ENCODE measurements around the gene FLNC.

The FLNC gene

DNA sequence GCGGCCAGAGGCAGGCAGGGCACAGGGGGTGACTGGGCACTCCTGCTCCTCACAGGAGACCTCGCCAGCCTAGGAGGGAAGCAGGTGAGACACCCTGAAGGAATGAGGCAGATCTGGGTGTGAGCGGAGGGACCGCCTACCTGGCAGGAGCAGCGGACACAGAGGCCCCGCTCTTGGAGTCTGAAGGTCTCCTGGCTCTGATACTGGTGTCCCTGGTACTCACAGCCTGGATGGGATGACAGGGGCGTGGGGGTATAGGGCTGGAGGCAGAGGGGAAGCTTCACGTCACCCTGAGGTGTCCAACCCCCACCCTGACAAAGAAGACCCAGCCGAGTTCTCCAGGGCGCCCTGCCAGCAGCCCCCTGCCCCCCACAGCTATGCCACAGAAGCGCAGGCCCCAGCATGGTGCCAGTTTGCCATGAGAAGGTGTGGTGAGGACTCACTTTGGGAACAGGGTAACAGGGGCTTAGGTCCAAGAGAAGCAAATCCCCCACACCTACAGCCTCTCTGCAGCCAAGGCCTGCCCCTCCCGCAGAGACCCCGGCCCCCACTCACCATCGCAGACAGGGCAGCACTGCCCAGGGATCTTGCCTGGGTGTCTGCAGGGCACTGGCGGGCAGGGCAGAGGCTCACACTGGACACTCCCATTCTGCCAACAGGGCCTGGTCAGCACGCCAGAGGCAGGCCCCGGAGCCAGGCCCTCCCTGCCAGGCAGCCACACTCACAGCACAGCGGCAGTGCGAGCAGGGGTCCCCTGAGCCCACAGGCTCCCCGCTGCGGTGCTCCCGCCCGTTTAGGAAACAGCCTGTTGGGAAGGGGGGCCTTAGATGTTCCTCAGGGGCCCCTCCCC lies 63.3 kb downstream of the FLNC start:
- no peak for DNase-seq (ENCODE audit: low read depth in 2 of 2)

DNA sequence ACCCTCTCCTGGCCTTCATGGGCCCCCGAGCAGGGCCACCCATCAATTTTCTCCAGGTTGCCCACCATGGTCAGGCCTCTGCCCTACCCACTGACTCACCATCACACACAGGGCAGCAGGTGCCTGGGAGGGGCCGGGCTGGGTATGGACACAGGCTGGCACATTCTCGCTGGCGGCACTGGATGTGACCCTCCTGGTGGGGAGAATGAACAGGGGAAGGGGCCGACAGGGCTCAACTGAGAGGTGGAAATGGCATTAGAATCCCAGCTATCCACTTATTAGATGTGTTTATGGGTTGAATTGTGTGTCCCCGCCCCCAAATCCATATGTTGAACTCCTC lies 63.9 kb downstream of the FLNC start:
- DNase-seq (ENCODE audit: low read depth in 2 of 2) = no peak

GRCh38 chr7:128895320-128895719 lies 65.1 kb downstream of the FLNC start:
- DNase-seq (ENCODE audit: low read depth in 2 of 2) = no peak

DNA sequence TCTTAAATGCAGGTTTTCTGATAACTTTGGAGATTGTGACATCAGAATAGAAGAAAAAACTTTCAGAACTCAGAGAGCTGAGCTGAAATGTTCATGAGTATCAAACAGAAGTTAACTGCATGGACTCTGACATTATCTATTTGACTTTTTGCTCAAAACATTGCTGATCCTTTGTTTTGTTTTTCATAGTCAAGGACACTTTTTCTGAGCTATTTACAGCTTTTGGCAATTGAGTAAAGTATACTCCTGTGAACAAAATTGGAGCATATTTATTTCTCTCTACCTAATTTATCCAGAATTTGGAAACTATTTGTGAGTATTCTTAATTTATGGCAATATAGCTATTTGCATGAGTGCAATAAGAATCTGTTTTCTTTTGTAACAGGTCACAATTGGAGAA lies 69.2 kb downstream of the FLNC start:
- DNase-seq (ENCODE audit: low read depth in 2 of 2) = no peak

- no peak for DNase-seq (ENCODE audit: low read depth in 2 of 2)
Measured at GRCh38 chr7:128900237-128900636, 70.0 kb downstream of the FLNC start.

DNA sequence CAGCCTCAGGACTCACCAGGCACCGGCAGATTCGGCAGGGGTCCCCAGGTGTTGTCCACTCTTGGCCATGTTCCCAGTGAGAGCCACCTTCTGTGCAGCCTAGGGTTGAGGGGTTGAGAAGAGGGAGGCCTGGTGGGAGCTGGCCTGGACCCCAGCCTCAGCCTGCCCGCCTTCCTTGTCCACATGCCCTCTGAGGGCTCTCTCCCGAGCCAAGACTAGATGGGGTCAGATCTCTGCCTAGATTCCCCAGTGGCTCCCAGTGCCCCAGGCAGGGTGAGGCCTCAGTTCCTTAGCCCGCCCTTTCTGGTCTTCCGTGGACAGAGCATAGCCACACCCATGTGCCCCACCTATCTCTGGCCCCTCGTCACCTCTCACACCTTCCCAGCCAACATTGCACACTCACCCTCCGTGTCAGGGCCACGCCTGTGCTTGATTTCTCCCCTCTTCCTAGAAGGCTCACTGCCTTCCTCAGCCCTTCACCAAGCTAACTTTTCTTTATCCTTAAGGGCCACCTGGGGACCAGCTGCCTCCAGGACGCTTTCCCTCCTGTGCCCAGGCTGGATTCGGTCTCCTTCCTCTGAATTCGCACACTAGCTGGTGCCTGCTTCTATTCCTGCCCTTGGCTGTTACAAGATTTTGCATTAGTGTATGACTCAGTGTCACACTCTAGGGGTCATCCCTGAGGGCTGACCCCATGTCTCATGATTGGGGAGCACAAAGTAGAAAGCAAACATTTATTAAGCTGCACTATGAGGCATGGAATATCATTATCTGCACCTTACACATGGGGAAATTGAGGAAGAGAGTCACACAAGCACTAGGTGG lies 72.8 kb downstream of the FLNC start:
- DNase-seq (ENCODE audit: low read depth in 2 of 2) = no peak

- no peak for DNase-seq (ENCODE audit: low read depth in 2 of 2)
Measured at GRCh38 chr7:128903621-128904361, 73.6 kb downstream of the FLNC start.

DNA sequence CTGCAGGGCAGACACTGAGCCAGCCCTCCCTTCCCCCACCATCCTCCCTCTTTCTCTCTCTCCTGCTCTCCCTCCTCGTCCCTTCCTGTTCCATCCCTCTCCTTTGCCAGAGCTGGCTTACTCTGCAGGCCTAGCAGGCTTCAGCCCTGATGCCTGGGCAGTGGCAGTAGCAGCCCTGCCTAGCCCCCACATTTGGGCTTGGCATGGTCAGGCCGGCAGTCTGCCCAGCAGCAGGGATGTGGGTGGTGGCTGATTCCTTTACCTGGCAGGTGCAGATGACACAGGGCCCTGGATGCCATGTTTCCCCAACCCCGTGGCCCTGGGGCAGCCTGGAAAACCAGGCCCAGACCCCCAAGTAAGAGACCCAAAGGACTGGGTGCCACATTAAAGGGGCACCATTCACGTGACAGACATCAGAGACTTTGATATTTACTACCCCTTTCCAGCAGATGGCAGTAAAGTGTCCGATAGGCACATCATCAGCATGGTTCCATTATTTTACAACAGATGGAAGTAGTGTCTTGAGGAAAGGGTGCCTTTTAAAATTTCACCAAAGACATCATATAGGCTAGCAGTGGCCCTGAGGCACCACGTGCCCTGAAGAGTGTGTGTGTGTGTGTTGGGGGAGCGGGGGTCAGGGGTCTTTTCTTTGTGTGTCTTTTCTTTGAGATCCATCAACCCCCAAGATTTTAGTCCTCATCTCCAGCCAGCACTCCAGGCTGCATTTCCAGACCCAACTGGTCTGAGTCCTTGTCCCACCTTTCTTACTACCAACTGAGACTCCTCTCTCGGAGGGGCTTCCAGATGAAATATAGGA lies 74.4 kb downstream of the FLNC start:
- no peak for DNase-seq (ENCODE audit: low read depth in 2 of 2)

DNA sequence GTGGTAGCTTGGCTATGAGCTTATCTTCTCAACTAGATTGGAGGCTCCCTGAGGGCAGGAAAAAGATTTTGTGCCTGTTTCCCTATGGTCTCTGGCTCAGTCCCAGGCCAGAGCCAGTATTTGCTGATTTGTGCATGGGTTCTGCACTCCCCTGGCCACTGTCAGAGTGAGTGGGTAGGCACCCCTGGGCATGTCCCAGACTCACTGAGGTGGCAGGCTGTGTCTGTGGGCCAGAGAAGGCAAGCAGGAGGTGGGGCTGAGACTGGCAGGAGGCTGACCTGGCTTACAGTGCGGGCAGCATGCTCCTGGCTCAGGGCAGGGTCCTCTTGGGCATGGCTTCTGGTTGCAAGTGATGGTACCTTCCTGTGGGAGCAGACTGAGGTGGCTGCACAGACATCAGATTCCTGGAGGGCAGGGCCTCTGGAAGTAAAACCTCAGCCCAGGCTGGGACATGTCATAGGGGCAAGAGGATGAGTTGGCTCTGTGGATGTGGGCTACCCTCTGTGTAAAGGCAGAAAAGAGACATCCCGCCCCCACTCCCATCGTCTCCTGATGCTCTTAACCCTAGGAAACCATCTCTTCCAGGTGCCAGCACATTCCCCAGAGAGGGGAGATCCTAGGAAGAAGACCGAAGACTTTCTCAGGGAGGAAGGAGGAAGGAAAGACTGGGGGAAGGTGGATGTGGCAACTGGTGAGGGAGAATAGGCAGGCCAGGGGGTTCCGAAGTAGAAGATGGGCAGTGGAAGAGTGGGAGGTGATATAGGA lies 76.0 kb downstream of the FLNC start:
- no peak for DNase-seq (ENCODE audit: low read depth in 2 of 2)

DNA sequence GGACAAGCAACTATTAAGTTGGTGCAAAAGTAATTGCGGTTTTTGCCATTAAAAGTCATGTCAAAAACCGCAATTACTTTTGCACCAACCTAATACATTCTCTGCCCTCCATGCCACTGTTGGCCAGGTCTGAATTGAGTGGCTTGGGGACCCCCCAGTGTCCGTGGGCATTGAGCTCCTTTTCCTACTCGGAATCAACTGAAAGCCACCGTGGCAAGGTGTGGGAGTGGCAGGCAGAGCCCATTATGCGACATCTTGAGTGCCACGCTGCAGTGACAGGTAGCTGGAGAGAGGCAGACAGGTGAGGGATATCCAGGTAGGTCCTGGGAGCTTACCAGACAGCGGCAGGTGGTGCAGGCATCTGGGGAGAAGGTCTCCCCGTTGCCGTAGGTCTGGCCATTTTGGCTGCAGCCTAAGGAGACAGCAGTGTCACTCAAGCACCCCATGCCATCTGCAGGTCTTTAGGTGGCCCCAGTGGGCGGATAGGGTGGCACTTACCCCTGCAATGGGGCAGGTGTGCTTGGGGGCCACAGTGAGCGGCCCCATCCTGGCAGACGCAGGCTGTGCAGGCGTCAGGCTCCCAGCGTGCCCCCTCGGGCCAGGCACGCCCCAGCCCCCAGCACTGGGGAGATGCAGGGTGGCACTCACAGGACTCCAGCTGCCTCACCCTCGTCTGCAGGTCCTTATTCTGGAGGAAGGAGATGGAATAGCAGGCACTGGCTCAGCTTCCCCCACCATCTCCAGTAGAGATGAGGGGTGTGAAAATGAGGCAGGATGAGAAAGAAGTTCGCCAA lies 76.8 kb downstream of the FLNC start:
- no peak for DNase-seq (ENCODE audit: low read depth in 2 of 2)
